Fibroblast of pulmonary artery (primary cell): ENCODE results near the gene ARF5.
A peak's percentile ranks its signal among the peaks of the same experiment; 100 is the strongest.

Experiments used
- DNase-seq: peaks from one replicate; pipeline ENCODE4 v3.0.0-alpha.2; 2010; ENCODE audit warnings: low read depth
- H3K4me3 ChIP-seq: replicated peaks from 2 replicates; pipeline ENCODE4 v1.5.1; 2011; ENCODE audit warnings: low read depth, mild to moderate bottlenecking, control low read depth, low read length, moderate library complexity
- TF ChIP-seq, protein P1 (sequence below): IDR thresholded peaks from 2 replicates; pipeline ENCODE4 v1.5.1; 2011; ENCODE audit warnings: mild to moderate bottlenecking, control low read depth, low read length, inconsistent platforms; ENCODE audit errors: missing control alignments

Gene ARF5

DNA sequence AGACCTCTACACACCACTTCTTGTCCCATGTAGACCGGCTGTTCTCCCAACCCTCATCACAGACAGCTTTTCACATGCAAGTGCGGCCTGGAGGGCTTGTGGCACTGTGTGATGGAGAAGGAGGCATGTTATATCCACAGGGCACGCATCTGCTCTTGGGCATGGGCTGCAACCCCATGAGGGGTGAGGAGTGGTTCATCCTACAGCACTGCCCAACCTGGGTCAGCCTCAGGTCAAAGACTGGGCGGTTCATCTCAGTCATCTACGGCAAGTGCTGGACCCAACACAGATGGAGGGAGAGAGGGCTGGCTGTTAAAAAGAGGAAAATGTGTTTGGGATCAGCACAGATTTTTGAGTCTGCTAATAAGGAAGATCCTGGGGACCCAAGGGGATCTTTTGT is 7.5 kb downstream of the ARF5 start:
- TF ChIP-seq, protein P1, sequence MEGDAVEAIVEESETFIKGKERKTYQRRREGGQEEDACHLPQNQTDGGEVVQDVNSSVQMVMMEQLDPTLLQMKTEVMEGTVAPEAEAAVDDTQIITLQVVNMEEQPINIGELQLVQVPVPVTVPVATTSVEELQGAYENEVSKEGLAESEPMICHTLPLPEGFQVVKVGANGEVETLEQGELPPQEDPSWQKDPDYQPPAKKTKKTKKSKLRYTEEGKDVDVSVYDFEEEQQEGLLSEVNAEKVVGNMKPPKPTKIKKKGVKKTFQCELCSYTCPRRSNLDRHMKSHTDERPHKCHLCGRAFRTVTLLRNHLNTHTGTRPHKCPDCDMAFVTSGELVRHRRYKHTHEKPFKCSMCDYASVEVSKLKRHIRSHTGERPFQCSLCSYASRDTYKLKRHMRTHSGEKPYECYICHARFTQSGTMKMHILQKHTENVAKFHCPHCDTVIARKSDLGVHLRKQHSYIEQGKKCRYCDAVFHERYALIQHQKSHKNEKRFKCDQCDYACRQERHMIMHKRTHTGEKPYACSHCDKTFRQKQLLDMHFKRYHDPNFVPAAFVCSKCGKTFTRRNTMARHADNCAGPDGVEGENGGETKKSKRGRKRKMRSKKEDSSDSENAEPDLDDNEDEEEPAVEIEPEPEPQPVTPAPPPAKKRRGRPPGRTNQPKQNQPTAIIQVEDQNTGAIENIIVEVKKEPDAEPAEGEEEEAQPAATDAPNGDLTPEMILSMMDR, result no peak
- no peak for DNase-seq
- no peak overlapping the region for H3K4me3 ChIP-seq

DNA sequence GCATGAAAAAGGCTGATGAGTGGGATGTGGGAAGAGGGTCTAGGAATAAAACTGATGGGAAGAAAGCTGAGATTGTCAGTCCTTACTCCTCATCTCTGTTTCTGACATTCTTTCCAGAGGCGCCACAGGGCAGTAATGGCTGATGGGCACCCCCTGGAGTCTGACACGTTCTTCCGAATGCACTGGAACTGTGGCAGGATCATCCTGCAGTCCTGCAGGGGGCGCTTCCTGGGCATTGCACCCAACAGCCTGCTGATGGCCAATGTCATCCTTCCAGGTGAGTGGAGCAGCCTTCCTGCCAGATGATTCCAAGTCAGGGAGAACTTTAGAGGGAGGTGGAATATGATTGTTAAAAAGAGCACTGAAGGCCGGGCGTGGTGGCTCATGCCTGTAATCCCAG is 10.1 kb downstream of the ARF5 start:
- no peak overlapping the region for H3K4me3 ChIP-seq
- DNase-seq, result no peak
- TF ChIP-seq, protein P1, result peak; percentile 44

DNA sequence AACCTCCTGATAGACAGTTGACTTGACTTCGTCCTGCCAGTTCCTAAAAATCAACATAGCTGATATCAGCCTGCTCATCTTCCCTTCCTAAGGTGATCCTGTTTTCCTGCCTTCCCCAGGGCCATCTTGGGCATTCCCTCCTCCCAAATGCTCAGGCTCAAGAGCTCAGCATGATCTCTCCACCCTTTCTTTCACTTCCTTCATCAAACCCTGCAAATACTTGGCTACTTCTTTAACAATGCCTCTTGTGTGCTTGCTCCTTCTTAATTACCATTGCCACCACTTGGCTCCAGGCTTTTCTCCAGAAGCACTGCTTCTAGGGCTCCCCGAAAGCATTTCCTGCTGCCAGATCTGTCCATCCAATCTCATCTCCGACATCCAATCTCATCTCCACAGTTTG is 12.7 kb downstream of the ARF5 start:
- H3K4me3 ChIP-seq, result no peak overlapping the region
- DNase-seq, result no peak
- TF ChIP-seq, protein P1, result no peak

DNA sequence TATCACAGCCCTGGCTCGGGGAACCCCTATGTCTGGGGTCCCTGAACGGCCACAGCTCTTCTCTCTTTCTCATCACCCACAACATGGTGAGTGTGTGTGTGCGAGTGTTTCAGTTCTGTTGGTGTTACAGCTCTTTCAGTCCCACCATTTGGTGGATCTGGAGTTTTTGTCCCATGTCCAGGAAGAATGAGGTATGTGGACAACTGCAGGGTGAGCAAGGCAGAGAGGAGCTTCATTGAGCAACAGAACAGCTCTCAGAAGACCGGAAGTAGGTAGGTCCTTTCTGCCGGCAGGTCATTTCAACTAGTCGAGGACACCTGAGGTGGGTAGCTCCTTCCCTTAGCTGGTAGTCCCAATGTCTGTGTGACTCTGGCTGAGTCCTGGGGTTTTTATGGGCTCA is 20.2 kb downstream of the ARF5 start:
- no peak overlapping the region for H3K4me3 ChIP-seq
- TF ChIP-seq, protein P1, result no peak
- no peak for DNase-seq

- TF ChIP-seq, protein P1, result no peak
- H3K4me3 ChIP-seq, result no peak overlapping the region
- no peak for DNase-seq
These were observed 21.1 kb downstream of the ARF5 start for GRCh38 chr7:127609297-127609696.

DNA sequence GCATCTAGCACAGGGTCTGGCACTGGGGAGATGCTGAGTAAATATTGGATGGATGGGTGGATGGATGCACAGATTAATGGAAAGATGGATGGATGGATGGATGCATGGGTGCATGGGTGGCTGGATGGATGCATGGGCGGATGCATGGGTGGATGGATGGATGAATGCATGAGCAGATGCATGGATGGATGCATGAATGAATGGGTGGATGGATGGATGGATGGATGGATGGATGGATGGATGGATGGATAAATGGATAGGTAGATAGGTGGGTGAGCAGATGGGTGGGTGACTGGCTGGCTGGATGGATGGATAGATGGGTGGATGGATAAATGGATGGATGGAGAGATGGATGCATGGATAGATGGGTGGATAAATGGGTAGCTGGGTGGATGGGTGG is 24.1 kb downstream of the ARF5 start:
- no peak overlapping the region for H3K4me3 ChIP-seq
- no peak for DNase-seq
- TF ChIP-seq, protein P1, result no peak

DNA sequence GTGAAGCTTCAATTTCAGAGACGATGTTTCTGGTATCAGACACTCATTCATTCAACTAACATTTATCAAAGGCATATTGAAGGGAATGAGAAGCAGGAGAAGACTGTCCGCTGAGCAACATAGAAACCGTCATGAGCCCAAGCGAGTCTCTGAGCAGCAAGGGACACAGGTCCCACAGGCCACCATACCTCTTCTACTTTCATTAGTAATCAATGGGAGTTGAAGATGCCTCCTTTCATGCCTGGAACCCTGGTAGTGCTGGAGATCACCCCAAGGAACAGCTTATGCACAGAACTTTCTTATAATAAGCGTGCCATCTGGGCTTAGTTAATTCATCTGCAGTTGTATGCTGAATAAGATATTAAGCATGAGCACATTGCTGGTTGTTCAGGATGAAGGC is 28.5 kb downstream of the ARF5 start:
- TF ChIP-seq, protein P1, result no peak
- no peak for DNase-seq
- no peak overlapping the region for H3K4me3 ChIP-seq
